WTC11 (cell line): Measurements from ENCODE around the gene DHX8. TPM values are rescaled to one million over a fixed set of nuclear protein-coding genes. Genes with fewer than 3 reads are reported as not detected.
A peak's percentile ranks its signal among the peaks of the same experiment; 100 is the strongest.

Experiments
- ATAC-seq: fragments of 200-7000 bp; cut with Tn5 transposase; 2 replicates; pipeline ENCODE4 v1.10.0; 2021; ENCODE audit warnings: mild to moderate bottlenecking, moderate library complexity
- CTCF ChIA-PET: fragments of 300-600 bp; sonication (Branson Sonifier 250); formaldehyde crosslinking; loops from one replicate; lab custom pipeline; 2021; ENCODE audit warnings: antibody characterized with exemption; lab: Charles Lee
- POLR2A ChIA-PET: fragments of 350-600 bp; sonication (Branson Sonifier 250); formaldehyde crosslinking; loops from one replicate; lab custom pipeline; 2021; ENCODE audit warnings: antibody characterized with exemption; lab: Charles Lee
- DNase-seq: peaks from one replicate; pipeline ENCODE4 v3.0.0; 2021; ENCODE audit warnings: low spot score
- H3K27ac Mint-ChIP-seq: 2 replicates; pipeline ENCODE4 v1.8.0; 2021; ENCODE audit warnings: mixed read lengths
- H3K27me3 Mint-ChIP-seq: 2 replicates; pipeline ENCODE4 v1.8.0; 2021; ENCODE audit warnings: low read depth, mild to moderate bottlenecking, moderate library complexity, mixed read lengths
- H3K36me3 Mint-ChIP-seq: 2 replicates; pipeline ENCODE4 v1.8.0; 2021; ENCODE audit warnings: mixed read lengths
- H3K4me1 Mint-ChIP-seq: 2 replicates; pipeline ENCODE4 v1.8.0; 2022; ENCODE audit warnings: mixed read lengths
- H3K4me3 Mint-ChIP-seq: 2 replicates; pipeline ENCODE4 v1.8.0; 2021; ENCODE audit warnings: mild to moderate bottlenecking, moderate library complexity, mixed read lengths
- H3K9me3 Mint-ChIP-seq: 2 replicates; pipeline ENCODE4 v1.8.0; 2021; ENCODE audit warnings: mixed read lengths
- CREM ChIP-seq: sonication (generic); formaldehyde crosslinking; IDR thresholded peaks from 2 replicates; pipeline ENCODE4 v1.8.1; 2022; ENCODE audit warnings: mild to moderate bottlenecking, missing genetic modification reagents, moderate library complexity
- FOXK1 ChIP-seq: sonication (generic); formaldehyde crosslinking; IDR thresholded peaks from 2 replicates; pipeline ENCODE4 v1.8.0; 2022; ENCODE audit warnings: mild to moderate bottlenecking, moderate library complexity, missing genetic modification reagents
- GABPB1 ChIP-seq: sonication (generic); formaldehyde crosslinking; IDR thresholded peaks from 2 replicates; pipeline ENCODE4 v1.8.1; 2023; ENCODE audit warnings: mild to moderate bottlenecking, missing genetic modification reagents
- JAZF1 ChIP-seq: fragments of 250-450 bp; sonication (Bioruptor Pico); IDR thresholded peaks from 2 replicates; pipeline ENCODE4 v1.9.0; 2021; ENCODE audit warnings: moderate library complexity, mild to moderate bottlenecking, inconsistent platforms
- NR2C2 ChIP-seq: sonication (generic); formaldehyde crosslinking; IDR thresholded peaks from 2 replicates; pipeline ENCODE4 v1.8.0; 2022; ENCODE audit warnings: mild to moderate bottlenecking, missing genetic modification reagents
- PRRX2 ChIP-seq: fragments of 250-450 bp; sonication (Bioruptor Pico); IDR thresholded peaks from 2 replicates; pipeline ENCODE4 v1.8.0; 2021; ENCODE audit warnings: mild to moderate bottlenecking
- TEAD4 ChIP-seq: sonication (generic); formaldehyde crosslinking; IDR thresholded peaks from 2 replicates; pipeline ENCODE4 v1.8.0; 2022; ENCODE audit warnings: mild to moderate bottlenecking, missing genetic modification reagents
- TP53 ChIP-seq: sonication (generic); formaldehyde crosslinking; IDR thresholded peaks from 2 replicates; pipeline ENCODE4 v1.8.1; 2023; ENCODE audit warnings: mild to moderate bottlenecking, missing genetic modification reagents
- ZNF121 ChIP-seq: sonication (generic); formaldehyde crosslinking; IDR thresholded peaks from 2 replicates; pipeline ENCODE4 v1.8.0; 2023; ENCODE audit warnings: missing genetic modification reagents
- ZNF263 ChIP-seq: sonication (generic); formaldehyde crosslinking; IDR thresholded peaks from 2 replicates; pipeline ENCODE4 v1.8.1; 2022; ENCODE audit warnings: low read depth, mild to moderate bottlenecking, moderate library complexity, missing genetic modification reagents
- ZNF317 ChIP-seq: sonication (generic); formaldehyde crosslinking; IDR thresholded peaks from 2 replicates; pipeline ENCODE4 v1.8.1; 2023; ENCODE audit warnings: low read depth, mild to moderate bottlenecking, moderate library complexity, missing genetic modification reagents, borderline replicate concordance
- ZNF671 ChIP-seq: fragments of 250-450 bp; sonication (Bioruptor Pico); IDR thresholded peaks from 2 replicates; pipeline ENCODE4 v1.8.0; 2021; ENCODE audit warnings: mild to moderate bottlenecking
- total RNA-seq: library from RNA; stranded (reverse); gene quantifications from 3 replicates; pipeline ENCODE4 v1.2.3, GENCODE V29; 2021
- TF ChIP-seq, protein P1 (sequence below): sonication (generic); formaldehyde crosslinking; IDR thresholded peaks from 2 replicates; pipeline ENCODE4 v1.8.1; 2023; ENCODE audit warnings: mild to moderate bottlenecking, missing genetic modification reagents
- TF ChIP-seq, protein P2 (sequence below): sonication (generic); formaldehyde crosslinking; IDR thresholded peaks from 2 replicates; pipeline ENCODE4 v1.8.1; 2023; ENCODE audit warnings: mild to moderate bottlenecking, missing genetic modification reagents
- TF ChIP-seq, protein P3 (sequence below): fragments of 250-450 bp; sonication (Bioruptor Pico); IDR thresholded peaks from 2 replicates; pipeline ENCODE4 v1.8.0; 2021; ENCODE audit warnings: mild to moderate bottlenecking

DHX8 gene
- total RNA-seq, 1 experiment from 2014 or later, result 58.5 TPM

DNA sequence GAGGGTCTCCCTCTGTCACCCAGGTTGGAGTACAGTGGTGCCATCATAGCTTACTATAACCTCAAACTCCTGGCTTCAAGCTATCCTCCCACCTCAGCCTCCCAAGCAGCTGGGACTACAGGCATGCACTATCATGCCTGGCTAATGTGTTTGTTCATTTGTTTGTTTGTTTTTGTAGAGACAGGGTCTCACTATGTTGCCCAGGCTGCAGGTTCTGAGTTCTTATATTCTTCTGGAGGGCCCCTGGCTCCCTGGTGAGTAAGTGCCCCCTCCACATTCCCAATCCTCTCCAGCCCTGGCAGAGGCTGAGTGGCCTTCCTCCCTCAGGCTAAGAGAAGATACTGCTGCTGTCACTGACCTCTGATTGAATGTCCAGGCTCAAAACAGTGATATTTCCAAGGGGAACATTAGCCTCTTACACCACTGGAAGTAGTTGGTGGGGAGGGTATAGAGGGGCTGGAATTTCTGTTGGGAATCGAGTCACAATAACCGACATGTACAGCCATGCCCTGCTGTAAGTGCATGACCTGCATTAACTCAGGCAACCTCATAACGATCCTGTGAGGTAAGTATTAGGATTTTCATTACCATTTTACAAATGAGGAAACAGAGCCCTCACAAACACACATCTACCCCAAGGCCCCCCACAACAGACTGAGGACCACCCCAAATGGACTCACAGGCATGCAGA, 65.1 kb downstream of the DHX8 start:
- no peak for DNase-seq

DNA sequence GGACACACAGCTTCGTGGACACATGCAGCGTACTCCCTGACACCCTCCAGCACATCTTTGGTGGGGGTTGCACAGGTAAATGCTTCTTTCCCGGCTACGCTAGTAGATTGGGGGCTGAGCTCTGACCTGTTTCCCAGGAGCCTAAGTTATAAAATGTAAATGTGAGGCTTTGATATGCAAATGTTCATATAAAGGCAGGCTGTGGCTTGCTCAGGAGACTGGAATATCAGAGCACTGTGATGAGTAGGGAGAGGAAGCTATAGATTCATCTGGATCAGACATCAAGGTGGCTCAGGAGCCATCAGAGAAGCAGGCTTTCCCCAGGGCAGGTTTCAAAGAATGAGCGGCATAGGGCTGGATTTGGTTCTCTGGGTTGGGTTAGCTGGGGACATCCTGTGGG, 65.7 kb downstream of the DHX8 start:
- H3K27ac Mint-ChIP-seq, result no peak overlapping the region; the same call in 1 of the 2 replicates
- DNase-seq (no peak), ATAC-seq (no peak)
- peaks cover 58% of the 10 kb centered on the region for H3K4me1 Mint-ChIP-seq
- ChIA-PET POLR2A (interaction anchor here (0.9 to 1.3 kb wide), 2 partner anchors 13 to 23 kb away, joined by 3 to 4 read pairs; no protein-coding TSS in a partner anchor), CTCF (interaction anchor here (1.0 to 1.4 kb wide), 4 partner anchors 23 to 211 kb away, joined by 3 to 5 read pairs (median 4); no protein-coding TSS in a partner anchor)
- 0 out of 2 replicates have a peak, but pooled peaks cover 3% of the 10 kb centered on the region for H3K9me3 Mint-ChIP-seq
- TF ChIP-seq FOXK1 (CRISPR knock-in tag) (no peak), NR2C2 (no peak), ZNF317 (no peak), ZNF263 (CRISPR knock-in tag) (no peak), TP53 (CRISPR knock-in tag) (no peak)
- H3K27me3 Mint-ChIP-seq, result no peaks in the 10 kb centered on the region; the same call in 1 of the 2 replicates
- H3K36me3 Mint-ChIP-seq, result no peaks in the 10 kb centered on the region
- H3K4me3 Mint-ChIP-seq, result no peak overlapping the region

More for the DNA sequence above, 65.1 kb downstream of the DHX8 start:
- H3K27ac Mint-ChIP-seq, result peak overlapping the region; percentile 47; the same call in 1 of the 2 replicates
- CTCF ChIA-PET, result interaction anchor here (1.0 to 1.4 kb wide), 4 partner anchors 23 to 211 kb away, joined by 3 to 5 read pairs (median 4); no protein-coding TSS in a partner anchor
- 0 out of 2 replicates have a peak, but pooled peaks cover 3% of the 10 kb centered on the region for H3K9me3 Mint-ChIP-seq
- TF ChIP-seq JAZF1, result no peak
- TF ChIP-seq ZNF121, result peak; percentile 92
- TF ChIP-seq, all 79 proteins: peak for 1
- Mint-ChIP-seq H3K4me1 (peaks cover 55% of the 10 kb centered on the region), H3K36me3 (no peaks in the 10 kb centered on the region), H3K4me3 (no peak overlapping the region), H3K27me3 (no peaks in the 10 kb centered on the region; the same call in 1 of the 2 replicates)
- ATAC-seq, result no peak
- POLR2A ChIA-PET, result interaction anchor here (0.9 to 1.3 kb wide), 2 partner anchors 14 to 22 kb away, joined by 3 to 4 read pairs; no protein-coding TSS in a partner anchor

DNA sequence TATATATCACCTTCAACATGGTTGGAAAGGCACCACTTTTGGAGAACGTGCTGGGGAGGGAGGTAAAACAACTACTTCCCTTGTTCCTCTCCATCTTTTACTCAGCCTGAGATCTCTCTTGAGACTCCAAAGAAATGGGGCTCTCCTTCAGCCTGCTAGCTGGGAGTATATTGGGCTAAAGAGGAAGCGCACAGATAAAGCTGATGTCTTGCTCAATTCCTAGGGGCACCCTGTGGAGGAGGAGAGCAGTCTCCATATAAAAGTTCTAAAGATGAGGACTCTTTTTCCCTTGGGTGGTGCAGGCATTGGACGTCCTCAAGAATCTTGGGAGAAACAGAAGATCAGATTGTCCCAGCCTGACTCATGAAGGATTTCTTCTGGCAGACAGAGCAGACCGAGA, 67.0 kb downstream of the DHX8 start:
- ChIA-PET CTCF (no interaction called here), POLR2A (no interaction called here)
- H3K36me3 Mint-ChIP-seq, result no peaks in the 10 kb centered on the region
- no peaks in the 10 kb centered on the region; the same call in 1 of the 2 replicates for H3K27me3 Mint-ChIP-seq
- H3K4me1 Mint-ChIP-seq, result peaks cover 69% of the 10 kb centered on the region
- no peak for TF ChIP-seq ZNF671
- no peak for TF ChIP-seq PRRX2 (CRISPR knock-in tag)
- TF ChIP-seq ZNF317, result no peak
- no peak for TF ChIP-seq TEAD4 (CRISPR knock-in tag)
- TF ChIP-seq, protein P1, sequence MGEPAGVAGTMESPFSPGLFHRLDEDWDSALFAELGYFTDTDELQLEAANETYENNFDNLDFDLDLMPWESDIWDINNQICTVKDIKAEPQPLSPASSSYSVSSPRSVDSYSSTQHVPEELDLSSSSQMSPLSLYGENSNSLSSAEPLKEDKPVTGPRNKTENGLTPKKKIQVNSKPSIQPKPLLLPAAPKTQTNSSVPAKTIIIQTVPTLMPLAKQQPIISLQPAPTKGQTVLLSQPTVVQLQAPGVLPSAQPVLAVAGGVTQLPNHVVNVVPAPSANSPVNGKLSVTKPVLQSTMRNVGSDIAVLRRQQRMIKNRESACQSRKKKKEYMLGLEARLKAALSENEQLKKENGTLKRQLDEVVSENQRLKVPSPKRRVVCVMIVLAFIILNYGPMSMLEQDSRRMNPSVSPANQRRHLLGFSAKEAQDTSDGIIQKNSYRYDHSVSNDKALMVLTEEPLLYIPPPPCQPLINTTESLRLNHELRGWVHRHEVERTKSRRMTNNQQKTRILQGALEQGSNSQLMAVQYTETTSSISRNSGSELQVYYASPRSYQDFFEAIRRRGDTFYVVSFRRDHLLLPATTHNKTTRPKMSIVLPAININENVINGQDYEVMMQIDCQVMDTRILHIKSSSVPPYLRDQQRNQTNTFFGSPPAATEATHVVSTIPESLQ (CRISPR knock-in tag), result no peak
- TF ChIP-seq, protein P2, sequence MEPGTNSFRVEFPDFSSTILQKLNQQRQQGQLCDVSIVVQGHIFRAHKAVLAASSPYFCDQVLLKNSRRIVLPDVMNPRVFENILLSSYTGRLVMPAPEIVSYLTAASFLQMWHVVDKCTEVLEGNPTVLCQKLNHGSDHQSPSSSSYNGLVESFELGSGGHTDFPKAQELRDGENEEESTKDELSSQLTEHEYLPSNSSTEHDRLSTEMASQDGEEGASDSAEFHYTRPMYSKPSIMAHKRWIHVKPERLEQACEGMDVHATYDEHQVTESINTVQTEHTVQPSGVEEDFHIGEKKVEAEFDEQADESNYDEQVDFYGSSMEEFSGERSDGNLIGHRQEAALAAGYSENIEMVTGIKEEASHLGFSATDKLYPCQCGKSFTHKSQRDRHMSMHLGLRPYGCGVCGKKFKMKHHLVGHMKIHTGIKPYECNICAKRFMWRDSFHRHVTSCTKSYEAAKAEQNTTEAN (CRISPR knock-in tag), result no peak
- H3K9me3 Mint-ChIP-seq, result 0 out of 2 replicates have a peak, but pooled peaks cover 3% of the 10 kb centered on the region
- DNase-seq, result no peak
- no peak overlapping the region for H3K4me3 Mint-ChIP-seq
- H3K27ac Mint-ChIP-seq, result no peak overlapping the region
- no peak for ATAC-seq

DNA sequence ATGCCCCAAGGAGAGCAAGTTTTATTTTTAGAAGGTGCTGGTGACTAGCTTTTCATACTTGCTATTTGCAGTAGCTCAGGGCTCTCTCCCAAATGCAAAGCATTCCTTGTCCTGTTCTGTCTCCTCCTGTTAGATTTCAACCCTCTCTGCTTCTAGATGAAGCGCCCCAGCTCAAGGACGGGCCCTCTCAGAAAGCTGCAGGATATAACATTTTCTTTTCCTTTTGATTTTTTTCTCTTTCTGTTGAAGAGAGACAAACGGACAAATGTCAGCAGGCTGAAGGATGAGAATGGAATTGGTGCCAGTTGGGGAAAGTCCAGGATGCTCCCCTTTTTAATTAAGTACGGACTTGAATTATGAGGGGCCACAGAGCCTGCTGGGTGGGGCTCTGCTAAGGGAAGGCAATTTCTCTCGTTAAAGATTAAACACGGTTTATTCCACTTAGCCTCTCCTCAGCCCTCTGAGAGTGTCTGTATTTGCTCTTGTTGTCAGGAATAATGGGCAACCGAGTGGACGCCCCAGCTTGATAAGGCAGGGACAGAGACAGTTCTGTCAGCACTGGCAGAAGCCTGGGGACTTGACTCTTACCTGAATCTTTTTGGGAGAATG, 68.6 kb downstream of the DHX8 start:
- no peaks in the 10 kb centered on the region for H3K36me3 Mint-ChIP-seq
- DNase-seq, result no peak
- TF ChIP-seq CREM (CRISPR knock-in tag), result no peak
- TF ChIP-seq, protein P3, sequence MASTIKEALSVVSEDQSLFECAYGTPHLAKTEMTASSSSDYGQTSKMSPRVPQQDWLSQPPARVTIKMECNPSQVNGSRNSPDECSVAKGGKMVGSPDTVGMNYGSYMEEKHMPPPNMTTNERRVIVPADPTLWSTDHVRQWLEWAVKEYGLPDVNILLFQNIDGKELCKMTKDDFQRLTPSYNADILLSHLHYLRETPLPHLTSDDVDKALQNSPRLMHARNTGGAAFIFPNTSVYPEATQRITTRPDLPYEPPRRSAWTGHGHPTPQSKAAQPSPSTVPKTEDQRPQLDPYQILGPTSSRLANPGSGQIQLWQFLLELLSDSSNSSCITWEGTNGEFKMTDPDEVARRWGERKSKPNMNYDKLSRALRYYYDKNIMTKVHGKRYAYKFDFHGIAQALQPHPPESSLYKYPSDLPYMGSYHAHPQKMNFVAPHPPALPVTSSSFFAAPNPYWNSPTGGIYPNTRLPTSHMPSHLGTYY (CRISPR knock-in tag), result no peak
- no peak for TF ChIP-seq ZNF121
- peak; percentile 36; the same call in 1 of the 2 replicates for TF ChIP-seq GABPB1
- POLR2A ChIA-PET, result interaction anchor here (0.8 kb wide), 1 partner anchor 21 kb away, joined by 3 read pairs; no protein-coding TSS in a partner anchor
- CTCF ChIA-PET, result interaction anchor here (1.0 kb wide), 1 partner anchor 69 kb away, joined by 3 read pairs; the partner anchor contains the start of gene DHX8
- no peaks in the 10 kb centered on the region; the same call in 1 of the 2 replicates for H3K27me3 Mint-ChIP-seq
- no peak for ATAC-seq
- no peak overlapping the region for H3K4me3 Mint-ChIP-seq
- H3K9me3 Mint-ChIP-seq, result 0 out of 2 replicates have a peak, but pooled peaks cover 3% of the 10 kb centered on the region
- H3K27ac Mint-ChIP-seq, result no peak overlapping the region; the same call in 1 of the 2 replicates
- peaks cover 65% of the 10 kb centered on the region for H3K4me1 Mint-ChIP-seq
